Endothelial cell of umbilical vein (primary cell): Measurements from ENCODE around the gene PML. TPM values are rescaled to one million over a fixed set of nuclear protein-coding genes. Genes with fewer than 3 reads are reported as not detected.

Experiments used
- BruUV-seq: library from RNA; stranded (reverse); fragments of 400-500 nt; replicated peaks from 2 replicates; lab custom pipeline; 2021; lab: Mats Ljungman, UMichigan
- CTCF ChIA-PET: fragments of 300-600, 350-600 bp; sonication (Branson Sonifier 250); formaldehyde crosslinking; loops from one replicate; lab custom pipeline; 2021; ENCODE audit warnings: antibody characterized with exemption, inconsistent platforms; lab: Charles Lee
- POLR2A ChIA-PET: fragments of 300-600, 350-600 bp; sonication (Branson Sonifier 250); formaldehyde crosslinking; loops from one replicate; lab custom pipeline; 2021; ENCODE audit warnings: antibody characterized with exemption, inconsistent platforms; lab: Charles Lee
- DNase-seq: peaks from one replicate; pipeline ENCODE4 v3.0.0-alpha.2; 2011; ENCODE audit warnings: low read depth, low spot score
- FAIRE-seq: peaks from 2 replicates; lab custom pipeline; 2011; peaks lifted over from hg19 to GRCh38; lab: Jason Lieb, UNC
- H2AFZ ChIP-seq: 2 replicates; pipeline ENCODE4 v1.6.0; 2012; ENCODE audit warnings: low read depth, low read length, control low read depth, inconsistent platforms
- H3K27ac ChIP-seq: 2 replicates; pipeline ENCODE4 v1.5.1; 2011; ENCODE audit warnings: low read depth, mild to moderate bottlenecking, control low read depth, low read length, moderate library complexity; ENCODE audit not compliant: insufficient read depth
- H3K27me3 ChIP-seq, 2 experiments: 2 replicates each; pipeline versions ENCODE4 v1.6.0 to v1.6.1; 2011; ENCODE audit warnings: low read length in 2 of 2, mixed read lengths in 1 of 2; ENCODE audit not compliant: control insufficient read depth in 2 of 2, insufficient read depth in 2 of 2
- H3K36me3 ChIP-seq, 2 experiments: 2 replicates in 1 of 2; 3 replicates in 1 of 2; pipeline ENCODE4 v1.5.1; 2011; ENCODE audit warnings: low read length in 2 of 2, mild to moderate bottlenecking in 1 of 2, moderate library complexity in 1 of 2; ENCODE audit not compliant: control insufficient read depth in 2 of 2, insufficient read depth in 2 of 2; ENCODE audit errors: extremely low read depth in 1 of 2
- H3K4me1 ChIP-seq: 3 replicates; pipeline ENCODE4 v1.5.1; 2011; ENCODE audit warnings: mild to moderate bottlenecking, low read length; ENCODE audit not compliant: control insufficient read depth, insufficient read depth; ENCODE audit errors: extremely low read depth
- H3K4me2 ChIP-seq: 2 replicates; pipeline ENCODE4 v1.6.1; 2011; ENCODE audit warnings: low read length, control low read depth, mixed read lengths; ENCODE audit not compliant: insufficient read depth
- H3K4me3 ChIP-seq, 3 experiments: fragments of 200-600 bp in 1 of 3; sonication (generic), shearing (Covaris generic) in 1 of 3; replicated peaks in 1 of 3; 2 replicates each; pipeline ENCODE4 v1.5.1; 2011 to 2016; ENCODE audit warnings: control low read depth in 3 of 3, low read length in 3 of 3, mild to moderate bottlenecking in 2 of 3, inconsistent platforms in 1 of 3, low read depth in 1 of 3, moderate library complexity in 1 of 3; ENCODE audit not compliant: insufficient read depth in 1 of 3
- H3K79me2 ChIP-seq: 2 replicates; pipeline ENCODE4 v1.6.0; 2012; ENCODE audit warnings: low read length, inconsistent platforms; ENCODE audit not compliant: control insufficient read depth, insufficient read depth
- H3K9ac ChIP-seq: replicated peaks from 2 replicates; pipeline ENCODE3; 2011; ENCODE audit warnings: low read length, control low read depth; ENCODE audit not compliant: insufficient read depth; ENCODE audit errors: extremely low read depth
- H3K9me1 ChIP-seq: replicated peaks from 3 replicates; pipeline ENCODE4 v1.6.0; 2011; ENCODE audit warnings: mild to moderate bottlenecking, low read length; ENCODE audit not compliant: control insufficient read depth, insufficient read depth; ENCODE audit errors: extremely low read depth
- H3K9me3 ChIP-seq: replicated peaks from 2 replicates; pipeline ENCODE4 v1.5.1; 2012; ENCODE audit warnings: low read length, inconsistent platforms; ENCODE audit not compliant: control insufficient read depth, insufficient read depth
- H4K20me1 ChIP-seq: replicated peaks from 2 replicates; pipeline ENCODE3; 2011; ENCODE audit warnings: mild to moderate bottlenecking, low read length; ENCODE audit not compliant: control insufficient read depth, insufficient read depth; ENCODE audit errors: extremely low read depth
- EZH2 ChIP-seq: IDR thresholded peaks from 2 replicates; pipeline ENCODE4 v1.6.1; 2012; ENCODE audit warnings: borderline replicate concordance, low read depth, mild to moderate bottlenecking, moderate library complexity, low read length, inconsistent platforms; ENCODE audit not compliant: severe bottlenecking
- FOS ChIP-seq: IDR thresholded peaks from 2 replicates; pipeline ENCODE4 v1.6.1; 2011; ENCODE audit warnings: mild to moderate bottlenecking, low read length, moderate library complexity, borderline replicate concordance; ENCODE audit not compliant: insufficient read depth
- GATA2 ChIP-seq: IDR thresholded peaks from 2 replicates; pipeline ENCODE4 v1.7.0; 2011; ENCODE audit warnings: low read depth, mild to moderate bottlenecking, moderate library complexity, mixed read lengths, low read length; ENCODE audit not compliant: insufficient read length, insufficient read depth
- JUN ChIP-seq: IDR thresholded peaks from 2 replicates; pipeline ENCODE4 v1.6.1; 2011; ENCODE audit warnings: borderline replicate concordance, low read depth; ENCODE audit not compliant: insufficient read length, insufficient read depth
- MYC ChIP-seq: IDR thresholded peaks from one replicate; pipeline ENCODE4 v1.6.1; 2011; ENCODE audit warnings: mild to moderate bottlenecking, low read depth, low read length
- POLR2A ChIP-seq: IDR thresholded peaks from 2 replicates; pipeline ENCODE4 v1.6.1; 2012; ENCODE audit warnings: low read depth, mild to moderate bottlenecking, control low read depth, low read length
- POLR2AphosphoS5 ChIP-seq: IDR thresholded peaks from 2 replicates; pipeline ENCODE4 v1.6.1; 2012; ENCODE audit warnings: low read depth, mild to moderate bottlenecking, control low read depth, low read length, moderate library complexity; ENCODE audit not compliant: insufficient read depth
- dilution Hi-C: fragments of 300-500 bp; cut with MboI; formaldehyde crosslinking; loops from one replicate; pipeline ENCODE4 v1.15.0; 2019; ENCODE audit warnings: low sequenced_read_pairs; ENCODE audit not compliant: extremely low pct_ligation_motif_present
- intact Hi-C: fragments of 100-400 bp; cut with micrococcal nuclease; formaldehyde crosslinking; loops from one replicate; pipeline ENCODE4 v1.10.0; 2022
- polyA plus RNA-seq, 4 experiments: library from polyadenylated mRNA; depleted of rRNA in 3 of 4; stranded (reverse) in 3 of 4; unstranded in 1 of 4; fragments of >200 nt; gene quantifications; 2 replicates each; pipeline versions ENCODE4 v1.2.1 to v1.2.3, GENCODE V29; 2011 to 2012; ENCODE audit warnings: missing spikeins in 1 of 4
- total RNA-seq: library from RNA; stranded (reverse); gene quantifications from 2 replicates; pipeline ENCODE4 v1.2.3, GENCODE V29; 2021
- TF ChIP-seq, protein P1 (sequence below): IDR thresholded peaks from 2 replicates; pipeline ENCODE4 v1.6.1; 2011; ENCODE audit not compliant: insufficient read depth, insufficient read length
- TF ChIP-seq, protein P2 (sequence below), 2 donors: IDR thresholded peaks; 1 replicate in 1 of 2; 2 replicates in 1 of 2; pipeline ENCODE4 v1.5.1; 2011; ENCODE audit warnings: low read length in 2 of 2, mild to moderate bottlenecking in 2 of 2, moderate library complexity in 2 of 2, control low read depth in 1 of 2, inconsistent platforms in 1 of 2, low read depth in 1 of 2; ENCODE audit not compliant: insufficient read depth in 1 of 2; ENCODE audit errors: extremely low read depth in 1 of 2

Gene PML
- total and polyA plus RNA-seq, 2 donors (not counting 3 experiments of a cell fraction or from before 2014, with no cell fraction given) = 30.4 to 79.6 TPM

DNA sequence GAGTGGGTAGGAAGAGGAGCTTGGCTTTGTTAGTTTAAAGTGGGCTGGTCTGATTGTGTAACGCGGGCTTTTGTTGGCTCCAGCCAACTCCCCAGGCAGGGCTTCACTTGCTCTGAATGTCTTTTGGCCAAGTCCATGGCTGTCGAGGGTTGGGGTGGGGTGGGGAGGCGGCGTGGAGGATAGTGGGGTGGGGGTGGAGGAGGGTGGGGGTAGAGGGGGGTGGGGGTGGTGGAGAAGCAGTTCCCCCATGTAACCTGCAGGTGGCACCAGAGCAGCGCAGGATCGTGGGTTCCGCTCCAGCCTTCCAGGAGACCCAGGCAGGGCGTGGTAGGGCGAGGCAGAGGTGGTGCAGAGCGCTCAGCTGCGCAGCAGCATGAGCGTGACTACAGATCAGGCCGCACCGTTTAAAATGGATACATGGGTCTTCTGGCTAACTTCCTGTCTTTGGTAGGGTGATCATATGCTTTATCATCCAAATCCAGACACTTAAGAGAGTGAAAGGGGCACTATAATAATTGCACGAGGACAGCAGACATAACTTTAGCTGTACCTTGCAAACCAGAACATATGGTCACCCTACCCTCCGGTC, 59.5 kb downstream of the PML start:
- no peak overlapping the region for H2AFZ ChIP-seq

DNA sequence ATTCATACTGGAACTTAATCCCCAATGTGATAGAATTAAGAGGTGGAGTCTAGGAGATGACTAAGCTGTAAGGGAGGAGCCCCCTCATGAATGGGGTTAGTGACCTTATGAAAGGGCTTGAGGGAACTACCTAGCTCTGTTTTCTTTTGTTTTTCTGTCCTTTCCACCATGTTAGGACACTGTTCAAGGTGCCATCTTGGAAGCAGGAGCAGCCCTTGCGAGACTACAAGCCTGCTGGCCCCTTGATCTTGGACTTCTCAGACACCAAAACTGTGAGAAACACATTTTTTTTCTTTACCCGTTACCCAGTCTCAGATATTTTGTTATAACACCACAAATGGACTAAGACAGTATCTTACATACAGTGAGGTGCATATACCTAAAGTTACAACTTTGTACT, 61.3 kb downstream of the PML start:
- no peak for FAIRE-seq
- BruUV-seq = no TSS peak
- Histone ChIP-seq H3K27me3 (peaks cover 7 to 16% of the 10 kb centered on the region in 2 experiments), H3K27ac (no peak overlapping the region), H3K9me1 (no peaks in the 10 kb centered on the region), H2AFZ (no peak overlapping the region), H3K79me2 (no peaks in the 10 kb centered on the region), H4K20me1 (no peaks in the 10 kb centered on the region), H3K9me3 (no peaks in the 10 kb centered on the region), H3K36me3 (no peaks in the 10 kb centered on the region), H3K4me2 (no peak overlapping the region), H3K9ac (no peak overlapping the region), H3K4me1 (no peaks in the 10 kb centered on the region), H3K4me3 (no peak overlapping the region)
- dilution Hi-C loops (no loop called here), intact Hi-C loops (no loop called here)
- ChIA-PET POLR2A (no interaction called here), CTCF (interaction anchor here (2.6 to 6.4 kb wide), 2 partner anchors 83 to 266 kb away, joined by 8 to 58 read pairs; no protein-coding TSS in a partner anchor)
- no peak for DNase-seq
- no peak for TF ChIP-seq JUN
- no peak for TF ChIP-seq POLR2A
- no peak for TF ChIP-seq FOS
- TF ChIP-seq POLR2AphosphoS5 = no peak
- TF ChIP-seq GATA2 = no peak
- no peak for TF ChIP-seq MYC
- TF ChIP-seq, protein P1, sequence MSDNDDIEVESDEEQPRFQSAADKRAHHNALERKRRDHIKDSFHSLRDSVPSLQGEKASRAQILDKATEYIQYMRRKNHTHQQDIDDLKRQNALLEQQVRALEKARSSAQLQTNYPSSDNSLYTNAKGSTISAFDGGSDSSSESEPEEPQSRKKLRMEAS = no peak
- no peak for TF ChIP-seq EZH2
- TF ChIP-seq, protein P2, sequence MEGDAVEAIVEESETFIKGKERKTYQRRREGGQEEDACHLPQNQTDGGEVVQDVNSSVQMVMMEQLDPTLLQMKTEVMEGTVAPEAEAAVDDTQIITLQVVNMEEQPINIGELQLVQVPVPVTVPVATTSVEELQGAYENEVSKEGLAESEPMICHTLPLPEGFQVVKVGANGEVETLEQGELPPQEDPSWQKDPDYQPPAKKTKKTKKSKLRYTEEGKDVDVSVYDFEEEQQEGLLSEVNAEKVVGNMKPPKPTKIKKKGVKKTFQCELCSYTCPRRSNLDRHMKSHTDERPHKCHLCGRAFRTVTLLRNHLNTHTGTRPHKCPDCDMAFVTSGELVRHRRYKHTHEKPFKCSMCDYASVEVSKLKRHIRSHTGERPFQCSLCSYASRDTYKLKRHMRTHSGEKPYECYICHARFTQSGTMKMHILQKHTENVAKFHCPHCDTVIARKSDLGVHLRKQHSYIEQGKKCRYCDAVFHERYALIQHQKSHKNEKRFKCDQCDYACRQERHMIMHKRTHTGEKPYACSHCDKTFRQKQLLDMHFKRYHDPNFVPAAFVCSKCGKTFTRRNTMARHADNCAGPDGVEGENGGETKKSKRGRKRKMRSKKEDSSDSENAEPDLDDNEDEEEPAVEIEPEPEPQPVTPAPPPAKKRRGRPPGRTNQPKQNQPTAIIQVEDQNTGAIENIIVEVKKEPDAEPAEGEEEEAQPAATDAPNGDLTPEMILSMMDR (IDR thresholded peaks at IDR 0.05; ENCODE audit: extremely low read depth in 1 of 2, insufficient read depth in 1 of 2, low read depth in 1 of 2, low read length in 2 of 2) = no peak

More for the DNA sequence above, 59.5 kb downstream of the PML start:
- DNase-seq = peak; percentile 41
- no peak overlapping the region for H3K4me2 ChIP-seq
- peak; percentile 43 for FAIRE-seq
- H3K4me1 ChIP-seq = no peaks in the 10 kb centered on the region
- no peak for TF ChIP-seq POLR2AphosphoS5
- no peak for TF ChIP-seq FOS
- TF ChIP-seq, protein P2 (IDR thresholded peaks at IDR 0.05; ENCODE audit: extremely low read depth in 1 of 2, insufficient read depth in 1 of 2, low read depth in 1 of 2, low read length in 2 of 2) = peak; percentile 19 to 77
- no peaks in the 10 kb centered on the region for H3K9me3 ChIP-seq
- POLR2A ChIA-PET = no interaction called here
- peaks cover 3 to 12% of the 10 kb centered on the region in 2 experiments for H3K27me3 ChIP-seq
- H3K9me1 ChIP-seq = no peaks in the 10 kb centered on the region
- H3K27ac ChIP-seq = no peak overlapping the region
- no peak overlapping the region for H3K4me3 ChIP-seq
- CTCF ChIA-PET = interaction anchor here (0.6 to 6.4 kb wide), 10 partner anchors 9 to 267 kb away, joined by 3 to 58 read pairs (median 8); no protein-coding TSS in a partner anchor
- H3K79me2 ChIP-seq = no peaks in the 10 kb centered on the region
- BruUV-seq = no TSS peak
- no peaks in the 10 kb centered on the region for H3K36me3 ChIP-seq
- dilution Hi-C loops = no loop called here
- H3K9ac ChIP-seq = no peak overlapping the region
- intact Hi-C loops = loop anchor here (1.0 to 5.0 kb wide), 2 partner anchors 253 to 268 kb away; no protein-coding TSS in a partner anchor
- no peaks in the 10 kb centered on the region for H4K20me1 ChIP-seq
